GM12873 (cell line): Measurements from ENCODE around the gene GAPVD1.
A peak's percentile ranks its signal among the peaks of the same experiment; 100 is the strongest.

Experiments
- CTCF ChIP-seq: IDR thresholded peaks from 2 replicates; pipeline ENCODE4 v1.5.1; 2012; ENCODE audit warnings: low read depth, mild to moderate bottlenecking, moderate library complexity, low read length, control low read depth; ENCODE audit not compliant: insufficient read depth; ENCODE audit errors: missing control alignments

Gene GAPVD1

GRCh38 chr9:125261501-125262293, at the start of gene GAPVD1:
Gene GAPVD1, plus strand, starts transcription at chr9:125261826. Its CDS starts 37,096 bp downstream, at chr9:125298922.
- peak; percentile 55 for TF ChIP-seq CTCF

- no peak for TF ChIP-seq CTCF
Measured at GRCh38 chr9:125214186-125214585, 47.4 kb upstream of the GAPVD1 start.

- TF ChIP-seq CTCF, result no peak
Measured at GRCh38 chr9:125218621-125219020, 43.0 kb upstream of the GAPVD1 start.

GRCh38 chr9:125227761-125228160, 33.9 kb upstream of the GAPVD1 start:
- no peak for TF ChIP-seq CTCF

GRCh38 chr9:125233678-125234077, 27.9 kb upstream of the GAPVD1 start:
- no peak for TF ChIP-seq CTCF

GRCh38 chr9:125235804-125236519, 25.7 kb upstream of the GAPVD1 start:
- TF ChIP-seq CTCF, result no peak

- TF ChIP-seq CTCF, result no peak
Measured at GRCh38 chr9:125238127-125238914, 23.3 kb upstream of the GAPVD1 start.
